ENCODE data around the gene CHD5.
A peak's percentile ranks its signal among the peaks of the same experiment; 100 is the strongest.

Gene CHD5

GRCh38 chr1:6102532-6102845, 77.6 kb downstream of the CHD5 start:
- TF ChIP-seq EZH2 (IDR thresholded peaks at IDR 0.05; ENCODE audit: borderline replicate concordance, low read depth, low read length, severe bottlenecking) (no peak), CTCF (IDR thresholded peaks at IDR 0.05; ENCODE audit: borderline replicate concordance, extremely low read depth, low read length, poor library complexity, severe bottlenecking) (no peak)
- Histone ChIP-seq H3K9me3 (ENCODE audit: insufficient read depth, low read length, severe bottlenecking) (no peaks in the 10 kb centered on the region), H3K27me3 (ENCODE audit: insufficient read depth, low read length, poor library complexity) (no peaks in the 10 kb centered on the region), H3K4me3 (ENCODE audit: low read depth in 1 of 2, low read length in 2 of 2) (no peak overlapping the region), H4K20me1 (ENCODE audit: insufficient read depth, low read length) (no peaks in the 10 kb centered on the region), H3K4me2 (ENCODE audit: insufficient read depth, low read length) (no peak overlapping the region), H3K27ac (ENCODE audit: low read length) (no peak overlapping the region), H2AFZ (ENCODE audit: low read depth, low read length) (no peak overlapping the region), H3K4me1 (ENCODE audit: insufficient read depth, low read length) (no peaks in the 10 kb centered on the region), H3K36me3 (ENCODE audit: insufficient read depth, low read length) (peaks cover 15% of the 10 kb centered on the region; the same call in 1 of the 2 replicates), H3K79me2 (ENCODE audit: insufficient read depth, low read length) (no peaks in the 10 kb centered on the region), H3K9ac (ENCODE audit: low read depth, low read length) (no peak overlapping the region)
- no peak for DNase-seq
- ATAC-seq (ENCODE audit: insufficient read depth, low read depth), result no peak

- Histone ChIP-seq H4K20me1 (ENCODE audit: insufficient read depth, low read length) (no peaks in the 10 kb centered on the region), H3K79me2 (ENCODE audit: insufficient read depth, low read length) (no peaks in the 10 kb centered on the region), H3K4me2 (ENCODE audit: insufficient read depth, low read length) (no peak overlapping the region), H3K36me3 (ENCODE audit: insufficient read depth, low read length) (peaks cover 20% of the 10 kb centered on the region), H3K4me3 (ENCODE audit: low read depth in 1 of 2, low read length in 2 of 2) (no peak overlapping the region), H3K27me3 (ENCODE audit: insufficient read depth, low read length, poor library complexity) (no peaks in the 10 kb centered on the region), H3K9me3 (ENCODE audit: insufficient read depth, low read length, severe bottlenecking) (no peaks in the 10 kb centered on the region), H2AFZ (ENCODE audit: low read depth, low read length) (no peak overlapping the region), H3K4me1 (ENCODE audit: insufficient read depth, low read length) (no peaks in the 10 kb centered on the region), H3K9ac (ENCODE audit: low read depth, low read length) (no peak overlapping the region), H3K27ac (ENCODE audit: low read length) (no peak overlapping the region)
- ATAC-seq (ENCODE audit: insufficient read depth, low read depth) (no peak; the same call in 2 of the 3 replicates), DNase-seq (no peak)
- TF ChIP-seq EZH2 (IDR thresholded peaks at IDR 0.05; ENCODE audit: borderline replicate concordance, low read depth, low read length, severe bottlenecking), result no peak
- no peak for TF ChIP-seq CTCF (IDR thresholded peaks at IDR 0.05; ENCODE audit: borderline replicate concordance, extremely low read depth, low read length, poor library complexity, severe bottlenecking)
Observed at GRCh38 chr1:6101826-6102531, 78.1 kb downstream of the CHD5 start.

DNA sequence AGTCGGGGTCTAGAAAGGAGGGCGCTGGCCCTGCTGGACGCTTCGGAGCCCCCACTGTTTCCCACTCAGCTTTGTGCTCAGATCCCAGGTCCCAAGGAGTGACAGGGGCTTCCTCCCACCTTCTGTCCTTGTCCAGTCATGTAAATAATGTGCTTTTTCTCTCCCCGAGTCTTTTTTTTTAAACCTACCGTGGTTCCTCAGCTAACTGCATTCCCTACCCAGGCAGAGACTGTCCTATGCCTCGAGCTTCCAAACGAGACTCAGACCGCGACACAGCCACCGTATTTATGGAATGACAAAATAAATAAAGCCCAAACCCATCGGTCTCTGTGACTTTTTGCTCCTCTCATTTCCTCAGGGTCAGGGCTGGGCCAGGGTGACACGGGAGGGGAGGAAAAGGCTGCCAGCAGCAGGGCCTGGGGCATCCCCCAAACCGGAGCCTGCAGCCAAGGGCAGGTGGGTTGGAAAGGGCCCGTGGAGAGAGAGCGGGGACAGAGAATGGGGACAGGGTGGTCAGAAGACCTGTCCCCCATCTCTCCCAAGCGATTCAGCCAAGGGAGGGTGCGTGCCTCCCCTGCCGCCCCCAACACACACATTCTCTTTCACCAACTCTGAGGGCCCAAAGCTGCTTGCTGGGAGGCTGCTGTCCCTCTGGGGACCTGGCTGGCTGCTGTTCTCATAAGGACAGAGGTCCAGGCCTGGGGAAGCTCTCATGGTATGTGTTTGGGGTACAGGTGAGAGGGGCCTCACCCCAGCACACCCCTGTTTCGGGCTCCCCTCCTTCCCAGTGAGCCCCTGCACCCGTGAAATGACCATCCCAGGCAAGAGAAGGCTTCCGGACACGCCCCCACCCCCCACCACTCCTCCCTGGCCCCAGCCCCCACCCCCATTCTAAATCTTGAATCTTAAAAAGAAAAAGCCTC, 79.0 kb downstream of the CHD5 start:
- Histone ChIP-seq H3K79me2 (ENCODE audit: insufficient read depth, low read length) (no peaks in the 10 kb centered on the region), H3K4me1 (ENCODE audit: insufficient read depth, low read length) (no peaks in the 10 kb centered on the region)
- no peak for DNase-seq

More for the DNA sequence above, 79.0 kb downstream of the CHD5 start:
- H4K20me1 ChIP-seq (ENCODE audit: insufficient read depth, low read length), result peaks cover 6% of the 10 kb centered on the region; the same call in 1 of the 2 replicates
- no peaks in the 10 kb centered on the region for H3K27me3 ChIP-seq (ENCODE audit: insufficient read depth, low read length, poor library complexity)
- H3K9ac ChIP-seq (ENCODE audit: low read depth, low read length), result no peak overlapping the region
- H3K9me3 ChIP-seq (ENCODE audit: insufficient read depth, low read length, severe bottlenecking), result no peaks in the 10 kb centered on the region
- no peak overlapping the region for H3K4me2 ChIP-seq (ENCODE audit: insufficient read depth, low read length)
- TF ChIP-seq CTCF (IDR thresholded peaks at IDR 0.05; ENCODE audit: borderline replicate concordance, extremely low read depth, low read length, poor library complexity, severe bottlenecking) (no peak), EZH2 (IDR thresholded peaks at IDR 0.05; ENCODE audit: borderline replicate concordance, low read depth, low read length, severe bottlenecking) (no peak)
- no peak overlapping the region for H3K27ac ChIP-seq (ENCODE audit: low read length)
- H2AFZ ChIP-seq (ENCODE audit: low read depth, low read length), result no peak overlapping the region
- peak; percentile 18; the same call in 1 of the 3 replicates for ATAC-seq (ENCODE audit: insufficient read depth, low read depth)
- H3K36me3 ChIP-seq (ENCODE audit: insufficient read depth, low read length), result peaks cover 26% of the 10 kb centered on the region
- H3K4me3 ChIP-seq (ENCODE audit: low read depth in 1 of 2, low read length in 2 of 2), result no peak overlapping the region

Measured in DND-41 (cell line).